Body of pancreas (tissue), 4 donors: ENCODE measurements around the gene ABCB8.

ENCODE experiments used
- POLR2A ChIP-seq, 3 donors: fragments of 450-650 bp; IDR thresholded peaks; one replicate each; pipeline ENCODE4 v1.6.1; 2016; ENCODE audit warnings: antibody characterized with exemption in 3 of 3, mild to moderate bottlenecking in 2 of 3
- TF ChIP-seq, protein P1 (sequence below), 7 experiments: fragments of 450-650 bp in 4 of 7; fragments of 200-600 bp in 3 of 7; sonication (generic) in 3 of 7; IDR thresholded peaks; one replicate each; pipeline ENCODE4 v1.5.1; 2016 to 2019; ENCODE audit warnings: antibody characterized with exemption in 7 of 7

DNA sequence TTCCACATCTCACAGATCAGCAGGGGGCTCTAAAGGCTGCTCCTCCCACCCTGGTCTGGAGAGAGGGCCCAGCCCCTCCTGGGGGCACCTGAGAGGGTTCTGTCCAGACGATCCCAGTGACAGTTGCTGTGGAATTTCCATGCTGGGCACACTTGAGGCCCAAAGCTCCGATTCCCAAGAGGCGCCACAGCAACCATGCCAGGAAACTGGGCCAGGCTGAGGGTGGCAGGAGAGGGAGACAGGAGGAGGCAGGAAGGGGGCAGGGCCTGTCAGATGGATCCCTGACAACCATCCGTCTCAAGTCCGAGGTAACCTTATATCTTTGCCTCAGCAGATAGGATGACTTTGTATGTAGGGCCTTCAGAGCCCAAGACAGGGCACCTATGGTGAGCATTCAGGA lies 41.7 kb upstream of the ABCB8 start:
- no peak for TF ChIP-seq POLR2A (IDR thresholded peaks at IDR 0.05)
- TF ChIP-seq, protein P1, sequence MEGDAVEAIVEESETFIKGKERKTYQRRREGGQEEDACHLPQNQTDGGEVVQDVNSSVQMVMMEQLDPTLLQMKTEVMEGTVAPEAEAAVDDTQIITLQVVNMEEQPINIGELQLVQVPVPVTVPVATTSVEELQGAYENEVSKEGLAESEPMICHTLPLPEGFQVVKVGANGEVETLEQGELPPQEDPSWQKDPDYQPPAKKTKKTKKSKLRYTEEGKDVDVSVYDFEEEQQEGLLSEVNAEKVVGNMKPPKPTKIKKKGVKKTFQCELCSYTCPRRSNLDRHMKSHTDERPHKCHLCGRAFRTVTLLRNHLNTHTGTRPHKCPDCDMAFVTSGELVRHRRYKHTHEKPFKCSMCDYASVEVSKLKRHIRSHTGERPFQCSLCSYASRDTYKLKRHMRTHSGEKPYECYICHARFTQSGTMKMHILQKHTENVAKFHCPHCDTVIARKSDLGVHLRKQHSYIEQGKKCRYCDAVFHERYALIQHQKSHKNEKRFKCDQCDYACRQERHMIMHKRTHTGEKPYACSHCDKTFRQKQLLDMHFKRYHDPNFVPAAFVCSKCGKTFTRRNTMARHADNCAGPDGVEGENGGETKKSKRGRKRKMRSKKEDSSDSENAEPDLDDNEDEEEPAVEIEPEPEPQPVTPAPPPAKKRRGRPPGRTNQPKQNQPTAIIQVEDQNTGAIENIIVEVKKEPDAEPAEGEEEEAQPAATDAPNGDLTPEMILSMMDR (IDR thresholded peaks at IDR 0.05) = no peak
